Fibroblast of skin of abdomen (primary cell): ENCODE data around the gene ERGIC1.

Experiments
- DNase-seq: peaks from one replicate; pipeline ENCODE4 v3.0.0-alpha.2; 2013

The ERGIC1 gene

DNA sequence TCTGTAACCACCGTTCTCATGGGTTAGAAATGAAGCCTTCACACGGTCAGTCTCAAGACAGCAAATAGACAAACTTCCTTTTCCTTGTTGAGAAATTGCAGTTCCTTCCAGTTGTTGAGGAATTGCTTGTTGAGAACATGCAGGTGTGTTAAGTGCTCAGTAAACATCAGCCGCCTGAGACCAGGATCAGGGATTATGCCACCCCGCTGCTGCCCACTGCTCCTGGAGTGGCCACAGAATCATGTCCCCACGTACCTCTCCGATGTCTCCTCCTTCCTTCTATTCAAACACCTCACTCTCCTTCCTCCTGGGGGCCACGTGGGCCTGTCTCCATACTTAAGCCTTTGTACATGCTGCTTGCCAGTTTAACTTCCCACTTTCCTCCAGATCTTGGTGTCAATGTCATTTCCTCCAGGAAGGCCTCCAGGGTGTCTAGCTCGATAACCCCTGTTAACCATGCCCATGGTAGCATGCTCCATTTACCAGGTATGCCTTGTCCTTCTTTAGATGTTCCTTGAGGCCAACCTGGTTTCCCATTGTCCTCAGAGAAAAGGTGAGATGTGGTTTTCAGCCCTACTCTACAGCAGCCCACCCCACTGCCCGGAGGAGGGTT lies 91.4 kb downstream of the ERGIC1 start:
- DNase-seq: no peak

DNA sequence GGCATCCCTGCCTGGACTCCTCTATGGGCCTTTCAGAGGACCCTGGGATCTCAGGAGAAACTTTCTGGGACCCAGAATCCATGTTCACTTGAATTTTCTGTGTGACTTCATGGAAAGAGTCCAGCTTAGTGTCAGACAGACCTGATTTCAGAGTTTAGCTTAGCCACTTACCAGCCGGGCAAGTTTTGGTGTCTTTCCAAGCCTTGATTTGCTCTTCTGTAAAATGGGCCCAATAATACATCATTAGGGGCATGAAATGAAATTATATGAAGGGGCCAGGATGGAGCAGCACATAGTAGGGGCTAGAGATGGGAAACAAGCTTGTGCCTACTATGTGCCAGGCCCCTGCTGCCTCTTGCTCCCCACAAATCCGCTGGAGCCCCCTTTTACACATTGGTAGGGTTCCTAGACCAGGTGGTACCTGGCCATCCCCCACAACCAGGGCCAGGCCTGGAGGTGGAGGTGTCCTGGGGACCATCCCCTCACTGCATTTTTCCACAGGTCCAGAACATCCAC lies 92.0 kb downstream of the ERGIC1 start:
- DNase-seq: no peak

DNA sequence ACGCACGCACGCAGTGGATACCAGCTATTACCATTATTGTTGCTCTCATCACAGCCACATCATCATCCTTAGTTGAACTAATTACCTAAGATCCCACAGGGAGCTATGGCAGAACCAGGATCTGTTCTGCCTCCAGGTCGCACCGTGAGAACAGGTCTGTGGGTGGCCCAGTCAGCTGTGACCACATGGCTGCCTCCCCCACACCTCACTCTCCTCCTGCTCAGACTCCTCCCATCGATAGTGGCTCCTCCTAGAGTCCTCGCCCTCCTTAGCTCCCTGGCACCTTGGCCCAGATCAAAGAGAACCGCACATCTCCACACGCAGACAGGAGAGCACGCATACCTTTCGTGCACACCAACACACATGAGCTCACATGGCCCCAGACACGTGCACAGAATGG lies 92.7 kb downstream of the ERGIC1 start:
- no peak for DNase-seq

DNA sequence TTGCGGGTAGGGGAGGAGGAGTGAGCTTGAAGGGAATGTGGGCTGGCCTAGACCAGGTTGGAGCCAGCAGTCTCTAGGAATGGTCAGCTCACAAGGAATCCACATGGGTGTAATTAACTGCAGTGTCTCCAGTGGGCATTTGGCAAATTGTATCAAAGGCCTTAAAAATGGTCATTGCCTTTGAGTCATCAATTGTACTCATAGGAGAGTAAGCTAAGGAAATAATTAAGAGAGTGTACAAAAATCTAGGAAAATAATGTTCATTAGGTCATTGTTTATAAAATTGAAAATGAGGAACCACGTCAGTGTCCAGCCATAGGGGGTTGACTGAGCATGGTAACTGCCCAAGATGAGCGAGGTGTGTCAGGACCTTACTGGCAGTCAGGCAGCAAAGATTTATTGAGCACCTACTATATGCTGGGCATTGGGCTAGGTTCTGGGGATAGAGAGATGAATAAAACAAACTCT lies 95.4 kb downstream of the ERGIC1 start:
- DNase-seq: peak; percentile 82

DNA sequence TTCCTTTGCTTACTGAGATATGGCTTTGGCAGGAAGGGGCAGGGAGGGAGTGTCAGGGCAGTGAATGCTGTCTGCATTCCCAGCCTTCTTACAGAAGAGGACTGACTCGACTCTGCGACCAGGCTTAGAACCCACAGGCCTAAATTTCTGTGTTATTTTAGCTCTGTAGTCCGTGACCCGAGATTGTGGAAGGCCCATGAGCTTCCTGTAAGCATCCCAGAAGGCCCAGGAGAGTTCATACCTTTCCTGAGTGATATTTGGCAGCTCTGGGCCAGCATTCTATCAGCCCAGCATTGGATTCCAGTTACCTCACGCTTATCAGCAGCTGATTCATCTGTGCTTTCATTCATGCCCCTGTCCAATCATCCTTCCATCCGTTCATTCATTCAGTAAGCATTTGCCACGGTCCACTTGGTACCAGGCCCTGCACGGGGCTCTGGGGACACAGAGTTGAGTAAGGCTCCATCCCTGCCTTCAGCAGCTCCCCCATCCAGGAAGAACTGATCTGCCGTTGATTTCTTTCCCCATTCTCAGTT lies 97.0 kb downstream of the ERGIC1 start:
- peak; percentile 77 for DNase-seq

DNA sequence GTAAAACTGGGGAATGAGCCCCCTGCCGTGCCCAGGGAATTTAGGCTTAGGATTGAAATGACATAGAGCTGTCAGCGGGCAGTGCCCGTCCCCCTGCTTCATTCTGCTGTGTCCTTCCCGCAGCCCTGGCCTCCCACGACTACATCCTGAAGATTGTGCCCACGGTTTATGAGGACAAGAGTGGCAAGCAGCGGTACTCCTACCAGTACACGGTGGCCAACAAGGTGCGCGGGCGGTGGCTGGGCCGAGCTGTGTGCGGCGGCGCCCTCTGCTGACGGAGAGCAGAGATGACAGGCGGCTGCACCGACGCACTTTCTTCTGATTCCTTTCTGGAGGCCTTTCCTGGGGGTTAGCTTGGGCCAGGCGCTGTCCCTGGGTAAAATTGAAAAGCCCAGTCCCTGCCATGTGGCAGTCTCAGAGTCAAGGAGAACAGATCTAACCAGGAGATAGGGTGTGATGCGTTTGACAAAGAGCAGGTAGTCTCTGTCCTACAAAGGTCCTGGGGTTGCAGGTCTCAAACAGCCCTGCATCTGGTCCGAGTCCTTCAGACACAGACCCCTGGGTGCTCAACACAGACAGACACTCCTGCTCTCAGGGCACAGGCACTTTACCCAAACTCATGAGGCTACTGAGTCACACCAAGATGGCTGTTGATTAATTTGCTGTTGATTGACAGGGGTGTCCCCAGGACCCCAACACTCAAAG lies 98.4 kb downstream of the ERGIC1 start:
- peak; percentile 55 for DNase-seq

DNA sequence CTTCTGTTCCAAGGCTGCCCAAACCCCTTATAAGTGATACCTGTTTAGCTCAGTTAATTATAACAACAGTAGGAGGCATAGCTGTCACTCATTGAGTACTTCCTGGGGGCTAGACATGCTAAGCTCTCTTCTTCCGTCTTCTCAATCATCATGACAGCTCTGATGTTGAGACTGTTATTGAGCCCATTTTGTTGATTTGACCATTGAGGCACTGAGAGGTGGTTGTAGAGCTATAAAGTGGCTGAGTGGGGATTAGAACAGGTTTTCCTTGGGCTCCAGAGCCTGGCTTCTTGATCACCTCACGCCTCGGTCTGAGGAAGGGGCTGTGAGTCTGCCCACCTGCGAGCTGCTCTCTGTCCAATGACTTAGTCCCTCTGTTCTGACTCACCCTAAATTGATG lies 99.2 kb downstream of the ERGIC1 start:
- DNase-seq: no peak

DNA sequence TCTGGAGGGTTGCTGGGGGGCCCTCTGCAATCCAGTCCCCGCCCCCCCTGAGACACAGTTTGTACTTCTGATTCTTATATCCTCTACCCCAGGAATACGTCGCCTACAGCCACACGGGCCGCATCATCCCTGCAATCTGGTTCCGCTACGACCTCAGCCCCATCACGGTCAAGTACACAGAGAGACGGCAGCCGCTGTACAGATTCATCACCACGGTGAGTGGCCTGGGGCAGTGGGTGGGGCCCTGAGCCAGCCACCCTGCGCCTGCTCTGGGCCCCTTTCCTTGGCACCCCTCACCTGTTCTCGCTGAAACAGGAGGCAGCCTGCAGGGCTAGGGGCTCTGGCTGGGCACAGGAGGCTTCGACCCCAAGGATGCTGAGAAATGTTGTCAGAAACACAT lies 101.0 kb downstream of the ERGIC1 start:
- no peak for DNase-seq

DNA sequence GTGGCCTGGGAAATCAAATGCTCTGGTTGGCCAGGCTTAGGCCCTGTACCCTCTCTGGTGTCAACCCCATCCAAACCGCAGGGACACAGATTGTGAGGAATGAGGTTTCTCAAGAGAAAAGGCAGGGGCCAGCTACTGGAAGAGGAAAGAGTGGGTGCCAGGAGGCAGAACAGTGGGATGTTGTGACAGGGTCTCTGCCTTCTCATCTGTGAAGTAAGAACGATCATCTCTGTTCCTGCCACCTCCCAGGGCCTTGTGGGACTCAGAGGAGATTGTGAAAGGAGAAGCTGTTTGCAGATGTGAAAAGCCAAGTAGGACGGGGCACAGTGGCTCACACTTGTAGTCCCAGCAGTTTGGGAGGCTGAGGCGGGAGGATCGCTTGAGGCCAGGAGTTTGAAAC lies 102.3 kb downstream of the ERGIC1 start:
- DNase-seq: no peak

DNA sequence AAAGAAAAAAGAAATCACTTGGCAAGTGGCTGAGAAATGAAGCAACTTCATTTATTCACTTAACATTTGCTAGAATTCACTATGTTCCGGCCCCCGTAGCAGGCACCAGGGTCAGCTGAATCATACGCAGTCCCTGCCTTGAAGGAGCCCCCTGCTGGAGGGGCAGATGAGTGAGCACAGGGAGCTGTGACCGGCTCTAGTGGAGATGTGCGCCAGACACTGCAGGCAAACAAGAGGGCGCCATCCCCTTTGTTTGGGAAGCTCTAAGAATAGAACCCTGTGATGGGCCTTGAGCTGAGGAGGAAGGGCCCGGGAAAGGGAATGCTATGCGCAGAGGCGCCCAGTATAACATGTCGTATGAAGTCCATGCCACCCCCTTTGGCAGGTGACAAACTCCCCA lies 105.0 kb downstream of the ERGIC1 start:
- peak; percentile 59 for DNase-seq

DNA sequence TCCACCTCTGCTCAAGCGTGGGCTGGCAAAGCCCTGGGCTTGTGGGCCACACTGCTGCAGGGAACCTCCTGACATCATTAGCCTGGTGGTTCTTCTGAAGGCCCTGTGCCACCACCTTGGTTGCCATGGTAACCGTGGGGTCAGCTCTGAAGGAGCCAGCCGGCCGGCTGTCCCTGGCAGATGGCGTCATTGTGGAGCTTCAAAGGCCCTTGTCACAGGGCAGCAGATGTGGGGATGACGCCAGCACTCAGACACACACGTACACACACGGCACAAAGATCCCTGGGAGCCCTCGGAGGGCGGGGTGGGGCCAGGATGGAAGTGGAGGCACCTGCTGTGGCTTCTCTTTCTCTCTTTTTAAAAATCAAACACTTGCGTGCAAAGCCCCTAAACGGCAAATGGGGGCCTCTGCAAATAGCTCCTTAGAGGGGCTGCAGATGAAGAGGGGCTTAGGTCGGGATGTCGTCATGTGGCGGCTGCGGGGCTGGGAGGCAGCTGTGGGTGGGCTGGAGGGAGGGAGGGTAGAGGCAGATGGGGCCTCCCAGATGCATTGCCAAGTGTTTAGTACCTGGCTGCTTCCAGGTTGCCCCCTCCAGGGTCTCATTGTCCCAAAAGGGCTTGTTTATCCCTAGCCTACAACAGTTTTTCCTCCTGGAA lies 105.7 kb downstream of the ERGIC1 start:
- peak; percentile 38 for DNase-seq

DNA sequence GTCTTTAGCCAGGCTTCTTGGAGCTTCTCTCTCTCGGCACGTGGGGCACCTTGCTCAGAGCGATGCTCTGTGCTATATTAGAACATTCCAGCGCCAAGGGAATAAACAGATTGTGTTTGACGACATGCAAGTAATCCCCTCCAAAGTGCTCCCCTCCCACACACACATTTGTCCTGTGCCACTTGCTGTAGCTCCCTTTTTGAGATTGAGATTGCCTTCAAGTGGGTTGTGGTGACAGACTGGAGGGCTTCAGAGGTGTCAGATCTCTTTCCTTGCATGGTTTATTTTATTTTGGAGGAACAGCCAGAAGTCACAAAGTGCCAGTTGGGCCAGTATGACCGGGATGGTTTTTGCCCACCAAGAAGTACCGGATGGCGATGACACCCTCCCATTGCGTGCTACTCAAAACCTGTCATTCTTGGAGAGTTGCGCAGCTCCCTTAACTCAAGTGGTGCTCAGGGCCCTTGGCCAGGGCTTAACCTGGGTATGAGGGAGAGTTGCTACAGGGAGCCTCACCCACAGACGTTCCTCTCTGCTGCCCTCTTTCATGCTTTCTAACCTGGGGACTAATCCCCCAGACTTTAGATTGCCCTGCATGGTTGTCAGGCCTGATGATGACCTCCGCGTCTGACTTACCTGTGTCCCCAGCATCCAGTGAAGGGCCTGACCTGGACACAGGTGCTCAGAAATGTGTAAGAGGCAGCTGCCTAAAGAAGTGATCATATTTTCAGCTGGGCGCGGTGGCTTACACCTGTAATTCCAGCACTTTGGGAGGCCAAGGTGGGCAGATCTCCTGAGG lies 106.4 kb downstream of the ERGIC1 start:
- no peak for DNase-seq

DNA sequence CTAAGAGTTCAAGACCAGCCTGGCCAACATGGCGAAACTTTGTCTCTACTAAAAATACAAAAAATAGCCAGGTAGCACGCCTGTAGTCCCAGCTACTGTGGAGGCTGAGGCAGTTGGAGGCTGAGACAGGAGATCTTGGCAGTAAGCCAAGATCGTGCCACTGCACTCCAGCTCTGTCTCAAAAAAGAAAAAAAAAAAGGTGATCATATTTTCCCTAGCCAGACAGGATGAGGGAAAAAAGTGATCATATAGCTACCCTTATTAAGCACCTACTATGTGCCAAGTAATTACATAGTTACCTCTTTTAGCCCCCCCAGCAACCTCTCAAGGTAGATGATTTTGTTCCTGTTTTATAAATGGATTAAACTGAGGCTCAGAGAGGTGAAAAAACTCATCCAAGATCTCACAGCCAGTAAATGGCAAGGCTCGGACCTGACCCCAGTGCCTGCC lies 107.0 kb downstream of the ERGIC1 start:
- DNase-seq: no peak

DNA sequence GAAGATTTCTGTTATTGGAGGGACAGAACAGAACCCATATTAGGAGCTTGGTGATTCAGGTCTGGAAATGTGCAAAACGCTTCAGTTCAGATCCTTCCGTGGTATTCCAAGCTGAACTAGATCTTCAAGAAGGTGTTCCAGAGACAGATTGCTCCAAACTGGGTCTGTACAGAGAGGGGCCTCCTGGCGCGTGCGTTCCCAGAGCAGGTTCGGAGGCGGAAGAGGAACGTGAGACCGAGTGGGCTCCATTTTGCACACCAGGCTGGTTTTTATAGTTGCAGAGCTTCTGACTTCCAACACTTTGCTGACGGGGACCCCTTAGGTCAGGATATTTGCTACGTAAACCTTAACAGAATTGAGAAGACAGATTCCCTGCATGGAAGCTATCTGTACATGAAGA lies 108.5 kb downstream of the ERGIC1 start:
- DNase-seq: no peak

DNA sequence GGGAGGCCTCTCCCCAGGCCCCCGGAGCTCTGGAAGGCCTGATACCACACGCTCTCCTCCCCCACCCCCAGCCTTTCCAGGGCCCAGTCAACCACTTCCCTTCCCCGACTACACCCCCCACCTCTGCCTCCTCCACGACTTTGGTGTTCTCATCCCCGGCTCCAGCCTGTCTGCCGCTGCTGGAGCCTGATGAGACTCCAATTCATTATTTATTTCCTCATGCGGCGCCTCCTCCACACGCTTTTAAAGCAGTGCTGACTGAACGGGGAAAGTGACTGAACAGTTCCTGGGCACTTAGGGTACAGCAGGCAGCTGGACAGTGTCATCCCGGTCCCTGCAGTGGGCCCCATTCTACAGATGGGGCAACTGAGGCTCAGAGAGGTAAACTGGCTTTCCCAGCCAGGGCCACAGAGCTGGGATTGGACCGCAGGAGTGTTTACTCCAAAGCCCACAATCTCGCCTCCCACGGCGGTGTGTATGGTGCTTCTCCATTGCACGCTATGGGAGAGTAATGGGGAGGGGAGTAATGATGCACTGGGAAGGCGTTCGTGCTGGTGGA lies 109.3 kb downstream of the ERGIC1 start:
- peak; percentile 98 for DNase-seq

DNA sequence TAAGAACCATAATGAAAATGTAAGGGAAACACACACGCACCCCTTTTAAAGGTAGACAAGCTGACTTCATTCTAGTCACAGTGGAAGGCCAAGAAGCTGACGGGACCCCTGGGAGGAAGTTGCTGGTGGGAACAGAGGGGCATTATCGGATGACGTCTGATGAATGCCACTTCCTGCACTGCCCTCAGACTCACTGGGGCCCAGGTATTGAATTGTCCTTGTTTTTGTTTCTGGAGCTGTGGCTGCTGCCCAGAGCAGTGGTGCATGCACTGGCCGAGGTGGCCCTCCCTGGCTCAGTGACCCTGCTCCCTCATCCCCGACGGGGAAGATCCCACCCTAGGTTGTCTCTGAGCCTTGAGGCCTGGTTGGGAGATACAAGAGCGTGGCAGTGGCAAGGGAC lies 109.9 kb downstream of the ERGIC1 start:
- no peak for DNase-seq

DNA sequence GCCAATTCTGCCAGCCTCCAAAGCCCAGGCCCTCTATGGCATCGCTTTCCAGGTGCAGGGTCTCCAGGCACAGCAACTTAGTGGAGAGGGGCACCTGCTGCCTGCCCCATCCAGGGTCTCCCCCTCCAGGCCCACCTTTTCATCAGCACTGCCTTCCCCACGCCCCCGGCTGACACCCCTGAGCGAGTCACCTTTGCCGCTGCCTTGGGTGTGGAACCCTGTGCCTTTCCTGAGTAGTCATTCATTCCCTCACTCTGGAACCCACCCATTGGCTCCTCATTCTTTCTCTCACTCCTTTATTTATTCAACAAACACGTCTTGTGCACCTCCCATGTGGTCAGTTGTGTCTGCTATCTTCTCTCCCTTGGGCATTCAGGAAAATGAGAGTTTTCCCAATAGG lies 110.7 kb downstream of the ERGIC1 start:
- no peak for DNase-seq

DNA sequence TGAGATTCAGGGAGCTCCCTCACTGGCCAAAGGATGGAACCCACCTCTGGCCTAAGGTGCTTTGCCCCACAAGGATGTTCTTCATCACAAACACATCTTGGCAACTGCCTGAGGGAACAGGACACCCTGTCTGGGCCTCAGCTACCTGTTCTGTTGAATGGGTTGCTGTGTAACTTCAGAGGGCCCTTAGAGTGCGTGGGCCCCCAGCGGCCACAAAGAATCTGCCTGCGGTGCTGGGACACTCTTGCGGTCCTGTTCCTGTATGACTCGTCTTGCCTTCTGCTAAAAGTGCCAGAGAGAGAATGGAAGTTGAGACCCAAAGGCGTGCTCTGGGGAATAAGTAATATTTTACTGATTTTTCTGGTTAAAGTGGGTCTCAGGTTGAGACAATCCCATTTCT lies 111.1 kb downstream of the ERGIC1 start:
- no peak for DNase-seq

DNA sequence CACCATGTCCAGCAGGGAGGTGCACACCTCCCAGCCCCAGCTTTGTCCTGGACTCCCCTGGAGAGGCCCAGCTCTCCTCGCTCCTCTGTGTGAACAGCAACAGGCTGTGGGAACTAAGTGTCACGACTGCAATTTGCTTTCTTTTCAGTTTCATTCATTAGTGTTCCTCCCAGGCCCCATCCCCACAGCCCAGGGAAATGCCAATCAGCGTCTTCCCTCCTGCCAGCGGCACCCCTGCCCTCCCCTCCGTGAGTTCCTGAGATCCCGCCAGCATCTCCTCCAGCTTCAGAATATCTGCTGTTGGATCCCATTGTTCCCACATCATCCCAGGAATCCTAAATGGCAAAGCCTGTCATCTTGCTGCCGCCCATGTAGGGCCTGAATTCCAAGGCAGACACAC lies 112.1 kb downstream of the ERGIC1 start:
- no peak for DNase-seq

DNA sequence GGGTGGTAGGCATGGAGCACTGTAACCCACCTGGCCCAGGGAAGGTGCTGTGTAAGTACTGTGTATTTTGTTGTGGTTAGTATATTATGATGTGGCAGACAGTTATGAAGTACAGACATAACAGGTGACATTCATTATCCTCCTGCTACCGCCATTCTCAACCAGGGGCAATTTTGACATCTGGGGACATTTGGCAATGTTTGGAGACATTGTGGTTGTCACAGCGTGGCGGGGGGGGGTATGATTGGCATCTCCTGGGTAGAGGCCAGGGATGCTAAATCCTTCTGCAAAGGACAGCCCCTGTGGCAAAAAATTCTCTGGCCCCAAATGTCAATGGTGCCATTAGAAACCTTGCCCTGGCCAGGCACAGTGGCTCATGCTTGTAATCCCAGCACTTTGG lies 115.4 kb downstream of the ERGIC1 start:
- no peak for DNase-seq

DNA sequence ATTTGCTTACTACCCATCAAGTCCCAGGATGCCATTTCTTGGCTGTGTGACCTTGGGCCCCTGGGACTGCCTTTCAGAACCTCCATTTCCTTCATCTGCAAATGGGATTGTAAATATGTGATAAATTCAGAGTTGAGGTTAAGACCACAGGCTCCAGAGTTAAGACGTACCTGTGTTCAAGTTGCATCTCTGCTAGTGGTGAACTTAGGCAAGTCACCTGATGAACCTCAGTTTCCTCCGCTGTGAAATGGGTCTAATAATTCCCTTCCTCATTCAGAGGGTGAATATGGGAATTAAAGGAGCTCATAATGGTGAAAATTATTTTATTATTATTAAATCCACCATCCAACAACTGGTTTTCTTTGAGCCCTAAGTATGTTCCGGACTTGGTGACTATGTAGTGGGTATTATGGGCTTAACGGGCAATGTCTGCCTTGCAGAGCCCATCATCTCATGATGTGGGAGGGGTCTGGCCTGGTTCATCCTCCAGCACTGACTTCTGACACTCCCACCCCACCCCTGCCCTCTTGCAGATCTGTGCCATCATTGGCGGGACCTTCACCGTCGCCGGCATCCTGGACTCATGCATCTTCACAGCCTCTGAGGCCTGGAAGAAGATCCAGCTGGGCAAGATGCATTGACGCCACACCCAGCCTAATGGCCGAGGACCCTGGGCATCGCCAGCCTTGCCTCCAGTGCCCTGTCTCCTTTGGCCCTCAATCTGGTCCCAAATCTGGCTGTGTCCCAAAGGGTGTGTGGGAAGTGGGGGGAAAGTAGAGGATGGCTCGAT lies 116.3 kb downstream of the ERGIC1 start:
- DNase-seq: no peak
